K562 (cell line): ENCODE data around the gene ST6GALNAC1. TPM values are rescaled to one million over a fixed set of nuclear protein-coding genes. Genes with fewer than 3 reads are reported as not detected.
A peak's percentile ranks its signal among the peaks of the same experiment; 100 is the strongest.

Source experiments
- CCNT2 ChIP-seq: IDR thresholded peaks from 2 replicates; pipeline ENCODE4 v1.6.1; 2011; ENCODE audit warnings: borderline replicate concordance, low read depth, mild to moderate bottlenecking, moderate library complexity, mixed read lengths, low read length; ENCODE audit not compliant: insufficient read length; ENCODE audit errors: extremely low read depth
- FOXJ3 ChIP-seq: sonication (generic); formaldehyde crosslinking; IDR thresholded peaks from 2 replicates; pipeline ENCODE4 v1.4.0; 2020; ENCODE audit warnings: mild to moderate bottlenecking, missing genetic modification reagents
- GABPB1 ChIP-seq: sonication (generic); formaldehyde crosslinking; IDR thresholded peaks from 2 replicates; pipeline ENCODE4 v1.8.0; 2022; ENCODE audit warnings: mild to moderate bottlenecking, missing genetic modification reagents
- HDAC6 ChIP-seq: IDR thresholded peaks from 2 replicates; pipeline ENCODE4 v1.6.1; 2012; ENCODE audit warnings: low read depth, mild to moderate bottlenecking, control low read depth, inconsistent platforms, low read length, moderate library complexity
- KLF16 ChIP-seq: IDR thresholded peaks from 2 replicates; pipeline ENCODE4 v1.6.1; 2016; ENCODE audit warnings: antibody characterized with exemption
- KLF6 ChIP-seq: fragments of 250-450 bp; sonication (Bioruptor Pico); IDR thresholded peaks from 2 replicates; pipeline ENCODE4 v1.4.0; 2020; ENCODE audit warnings: mild to moderate bottlenecking, moderate library complexity, borderline replicate concordance
- SMARCC2 ChIP-seq: fragments of 450-650 bp; IDR thresholded peaks from 2 replicates; pipeline ENCODE4 v1.6.1; 2017; ENCODE audit warnings: antibody characterized with exemption, moderate library complexity, mild to moderate bottlenecking, low read depth
- TGIF2 ChIP-seq: sonication (generic); formaldehyde crosslinking; IDR thresholded peaks from 2 replicates; pipeline ENCODE4 v1.8.1; 2022; ENCODE audit warnings: mild to moderate bottlenecking, missing genetic modification reagents, moderate library complexity
- ZFP30 ChIP-seq: fragments of 250-450 bp; sonication (Bioruptor Pico); IDR thresholded peaks from 2 replicates; pipeline ENCODE4 v1.8.0; 2022; ENCODE audit warnings: moderate library complexity, mild to moderate bottlenecking, inconsistent platforms, borderline replicate concordance
- ZNF143 ChIP-seq: sonication (generic); formaldehyde crosslinking; IDR thresholded peaks from 2 replicates; pipeline ENCODE4 v1.9.0; 2022; ENCODE audit warnings: mild to moderate bottlenecking, missing genetic modification reagents
- polyA plus RNA-seq, 8 experiments: library from polyadenylated mRNA; depleted of rRNA in 4 of 8; stranded (reverse) in 5 of 8; unstranded in 3 of 8; fragments of >200 nt; fragmentation: Nextera tagmentation in 2 of 8; fragmentation: Illumina TruSeq in 1 of 8; extraction: Ambion mirVana in 2 of 8; extraction: Trizol in 1 of 8; gene quantifications; 2 replicates each; pipeline versions ENCODE4 v1.2.1 to v1.2.3, GENCODE V29; 2011 to 2014; ENCODE audit warnings: inconsistent platforms in 1 of 8, missing spikeins in 1 of 8
- total RNA-seq, 7 experiments: library from RNA; depleted of rRNA in 6 of 7; stranded (reverse); fragments of >200 nt in 6 of 7; fragmentation: Illumina TruSeq in 2 of 7; extraction: Trizol in 2 of 7; gene quantifications; 2 replicates each; pipeline versions ENCODE4 v1.2.1 to v1.2.3, GENCODE V29; 2011 to 2021; ENCODE audit warnings: low replicate concordance in 1 of 7
- TF ChIP-seq, protein P1 (sequence below): fragments of 450-650 bp; IDR thresholded peaks from 2 replicates; pipeline ENCODE4 v1.6.1; 2016
- TF ChIP-seq, protein P2 (sequence below), 2 experiments: fragments of 450-650 bp; conservative IDR thresholded peaks; 2 replicates each; pipeline ENCODE4 v1.6.1; 2017; ENCODE audit warnings: mild to moderate bottlenecking in 2 of 2, moderate library complexity in 2 of 2
- TF ChIP-seq, protein P3 (sequence below), 2 experiments: fragments of 250-450 bp in 1 of 2; fragments of 450-650 bp in 1 of 2; sonication (Bioruptor Pico) in 1 of 2; IDR thresholded peaks; 2 replicates each; pipeline versions ENCODE4 v1.6.1 to v1.8.0; 2016 to 2021; ENCODE audit warnings: mild to moderate bottlenecking in 2 of 2, moderate library complexity in 2 of 2, missing compliant biosample characterization in 1 of 2, missing genetic modification characterization in 1 of 2
- TF ChIP-seq, protein P4 (sequence below): fragments of 450-650 bp; IDR thresholded peaks from 2 replicates; pipeline ENCODE4 v1.6.1; 2018; ENCODE audit warnings: mild to moderate bottlenecking, low read depth; ENCODE audit not compliant: partially characterized antibody

Gene ST6GALNAC1
- total and polyA plus RNA-seq, 9 of the 15 experiments (the other 6 are each of a cell fraction or from before 2014, with no cell fraction given) = 20.6 to 68.4 (median 50.5) TPM

DNA sequence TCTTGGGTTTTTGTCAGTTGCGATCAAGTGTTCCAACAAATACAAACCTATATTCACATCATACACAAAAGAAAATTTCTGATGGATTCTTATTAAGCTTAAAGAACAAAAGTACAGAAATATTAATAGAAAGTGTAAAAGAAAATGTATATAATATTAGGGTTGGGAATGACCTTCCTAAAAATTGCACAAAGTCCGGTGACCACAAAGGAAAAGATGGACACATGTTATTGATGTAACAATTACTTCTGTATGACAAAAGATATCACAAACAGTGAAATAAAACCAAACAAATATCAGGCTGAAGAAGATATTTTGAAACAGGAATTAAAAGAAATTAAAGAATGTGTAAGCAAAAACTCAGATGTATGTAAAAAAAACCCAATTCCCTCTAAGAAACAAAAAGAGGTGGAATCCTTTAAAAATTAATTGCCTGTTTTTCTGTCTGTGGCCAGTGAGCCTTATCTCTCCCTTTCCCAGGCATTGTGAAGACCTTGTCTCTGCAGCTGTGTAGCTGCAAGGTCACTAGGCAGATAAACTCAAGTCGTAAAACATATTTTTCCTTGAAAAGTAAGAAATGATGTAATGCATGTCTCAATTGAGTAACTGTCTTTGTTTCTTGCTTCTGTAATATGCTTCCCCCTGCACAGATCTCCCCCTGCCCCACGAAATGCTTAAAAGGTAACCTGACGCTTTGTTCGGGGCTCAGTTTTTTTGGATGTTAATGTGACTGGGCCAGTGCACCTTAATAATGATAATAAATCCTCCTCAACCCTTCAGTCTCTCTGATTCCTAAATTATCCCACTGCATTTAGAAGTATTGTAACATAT is 2.8 kb downstream of the ST6GALNAC1 start (continued):
- TF ChIP-seq ZFP30 (no peak), FOXJ3 (CRISPR knock-in tag) (no peak), TGIF2 (no peak), KLF6 (CRISPR knock-in tag) (no peak), SMARCC2 (peak; percentile 93), ZNF143 (CRISPR knock-in tag) (no peak), GABPB1 (no peak), KLF16 (peak; percentile 92), HDAC6 (no peak), CCNT2 (peak; percentile 71)
- TF ChIP-seq, protein P1, sequence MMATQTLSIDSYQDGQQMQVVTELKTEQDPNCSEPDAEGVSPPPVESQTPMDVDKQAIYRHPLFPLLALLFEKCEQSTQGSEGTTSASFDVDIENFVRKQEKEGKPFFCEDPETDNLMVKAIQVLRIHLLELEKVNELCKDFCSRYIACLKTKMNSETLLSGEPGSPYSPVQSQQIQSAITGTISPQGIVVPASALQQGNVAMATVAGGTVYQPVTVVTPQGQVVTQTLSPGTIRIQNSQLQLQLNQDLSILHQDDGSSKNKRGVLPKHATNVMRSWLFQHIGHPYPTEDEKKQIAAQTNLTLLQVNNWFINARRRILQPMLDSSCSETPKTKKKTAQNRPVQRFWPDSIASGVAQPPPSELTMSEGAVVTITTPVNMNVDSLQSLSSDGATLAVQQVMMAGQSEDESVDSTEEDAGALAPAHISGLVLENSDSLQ = peak; percentile 68
- TF ChIP-seq, protein P2, sequence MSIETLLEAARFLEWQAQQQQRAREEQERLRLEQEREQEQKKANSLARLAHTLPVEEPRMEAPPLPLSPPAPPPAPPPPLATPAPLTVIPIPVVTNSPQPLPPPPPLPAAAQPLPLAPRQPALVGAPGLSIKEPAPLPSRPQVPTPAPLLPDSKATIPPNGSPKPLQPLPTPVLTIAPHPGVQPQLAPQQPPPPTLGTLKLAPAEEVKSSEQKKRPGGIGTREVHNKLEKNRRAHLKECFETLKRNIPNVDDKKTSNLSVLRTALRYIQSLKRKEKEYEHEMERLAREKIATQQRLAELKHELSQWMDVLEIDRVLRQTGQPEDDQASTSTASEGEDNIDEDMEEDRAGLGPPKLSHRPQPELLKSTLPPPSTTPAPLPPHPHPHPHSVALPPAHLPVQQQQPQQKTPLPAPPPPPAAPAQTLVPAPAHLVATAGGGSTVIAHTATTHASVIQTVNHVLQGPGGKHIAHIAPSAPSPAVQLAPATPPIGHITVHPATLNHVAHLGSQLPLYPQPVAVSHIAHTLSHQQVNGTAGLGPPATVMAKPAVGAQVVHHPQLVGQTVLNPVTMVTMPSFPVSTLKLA (conservative IDR thresholded peaks at IDR 0.05) = peak; percentile 39 to 74; a peak in 2 of 4 replicates
- TF ChIP-seq, protein P3, sequence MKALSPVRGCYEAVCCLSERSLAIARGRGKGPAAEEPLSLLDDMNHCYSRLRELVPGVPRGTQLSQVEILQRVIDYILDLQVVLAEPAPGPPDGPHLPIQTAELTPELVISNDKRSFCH (CRISPR knock-in tag; IDR thresholded peaks at IDR 0.05) = no peak
- TF ChIP-seq, protein P3 (tag; IDR thresholded peaks at IDR 0.05) = no peak
- TF ChIP-seq, protein P4, sequence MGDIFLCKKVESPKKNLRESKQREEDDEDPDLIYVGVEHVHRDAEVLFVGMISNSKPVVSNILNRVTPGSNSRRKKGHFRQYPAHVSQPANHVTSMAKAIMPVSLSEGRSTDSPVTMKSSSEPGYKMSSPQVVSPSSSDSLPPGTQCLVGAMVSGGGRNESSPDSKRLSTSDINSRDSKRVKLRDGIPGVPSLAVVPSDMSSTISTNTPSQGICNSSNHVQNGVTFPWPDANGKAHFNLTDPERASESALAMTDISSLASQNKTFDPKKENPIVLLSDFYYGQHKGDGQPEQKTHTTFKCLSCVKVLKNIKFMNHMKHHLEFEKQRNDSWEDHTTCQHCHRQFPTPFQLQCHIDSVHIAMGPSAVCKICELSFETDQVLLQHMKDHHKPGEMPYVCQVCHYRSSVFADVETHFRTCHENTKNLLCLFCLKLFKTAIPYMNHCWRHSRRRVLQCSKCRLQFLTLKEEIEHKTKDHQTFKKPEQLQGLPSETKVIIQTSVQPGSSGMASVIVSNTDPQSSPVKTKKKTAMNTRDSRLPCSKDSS = no peak
